Spleen (tissue), 11 donors: ENCODE data around the gene NLRC4. TPM values are rescaled to one million over a fixed set of nuclear protein-coding genes. Genes with fewer than 3 reads are reported as not detected.

Experiments used
- DNase-seq: peaks from one replicate; pipeline ENCODE4 v3.0.0-alpha.2; 2020
- H3K27ac ChIP-seq, 8 donors: fragments of 200-600 bp; sonication (generic) in 7 of 8; 1 replicate in 4 of 8; 2 replicates in 4 of 8; pipeline versions ENCODE4 v1.5.0 to v1.8.0; 2016 to 2021; ENCODE audit warnings: inconsistent platforms in 4 of 8, mild to moderate bottlenecking in 4 of 8, moderate library complexity in 1 of 8
- H3K27me3 ChIP-seq, 7 donors: fragments of 200-600 bp; sonication (generic) in 6 of 7; replicated peaks in 1 of 7; 1 replicate in 4 of 7; 2 replicates in 3 of 7; pipeline versions ENCODE4 v1.5.0 to v1.8.0; 2016 to 2021; ENCODE audit warnings: inconsistent platforms in 3 of 7, mild to moderate bottlenecking in 1 of 7
- H3K36me3 ChIP-seq, 6 donors: fragments of 200-600 bp; sonication (generic) in 5 of 6; 1 replicate in 4 of 6; 2 replicates in 2 of 6; pipeline versions ENCODE4 v1.5.0 to v1.8.0; 2016 to 2021; ENCODE audit warnings: inconsistent platforms in 2 of 6
- H3K4me1 ChIP-seq, 6 donors: fragments of 200-600 bp; sonication (generic) in 5 of 6; 1 replicate in 3 of 6; 2 replicates in 3 of 6; pipeline versions ENCODE4 v1.5.0 to v1.8.0; 2016 to 2021; ENCODE audit warnings: inconsistent platforms in 3 of 6
- H3K4me3 ChIP-seq, 8 donors: fragments of 200-600 bp; sonication (generic) in 7 of 8; 1 replicate in 4 of 8; 2 replicates in 4 of 8; pipeline versions ENCODE4 v1.5.0 to v1.8.0; 2016 to 2021; ENCODE audit warnings: inconsistent platforms in 4 of 8, mild to moderate bottlenecking in 4 of 8, moderate library complexity in 2 of 8
- H3K9me3 ChIP-seq, 8 donors: fragments of 200-600 bp; sonication (generic) in 7 of 8; 1 replicate in 4 of 8; 2 replicates in 4 of 8; pipeline versions ENCODE4 v1.5.0 to v1.8.0; 2016 to 2021; ENCODE audit warnings: inconsistent platforms in 4 of 8
- CTCF ChIP-seq, 11 experiments: fragments of 200-600 bp in 7 of 11; fragments of 450-650 bp in 4 of 11; sonication (generic) in 4 of 11; IDR thresholded peaks in 8 of 11; conservative IDR thresholded peaks in 3 of 11; 1 replicate in 7 of 11; 2 replicates in 4 of 11; pipeline versions ENCODE4 v1.4.0 to v1.8.0; 2016 to 2021; ENCODE audit warnings: antibody characterized with exemption in 11 of 11, inconsistent platforms in 4 of 11, mild to moderate bottlenecking in 1 of 11
- POLR2A ChIP-seq, 3 donors: fragments of 450-650 bp; IDR thresholded peaks; one replicate each; pipeline ENCODE4 v1.5.1; 2017; ENCODE audit warnings: antibody characterized with exemption in 3 of 3, mild to moderate bottlenecking in 1 of 3
- POLR2AphosphoS5 ChIP-seq, 3 donors: sonication (generic); formaldehyde crosslinking; IDR thresholded peaks; one replicate each; pipeline ENCODE4 v1.5.1; 2017; ENCODE audit warnings: antibody characterized with exemption in 3 of 3
- WGBS, 5 donors: extraction: QIAGEN DNeasy Blood & Tissue Kit in 3 of 5; methylation state at CpG; one replicate each; pipeline versions ENCODE4 v1.1.5 to v1.1.7; 2013 to 2018; 5-methylcytosine and 5-hydroxymethylcytosine counted together
- intact Hi-C: fragments of 100-400 bp; cut with DNase I; formaldehyde crosslinking; loops from one replicate; pipeline ENCODE4 v1.15.0; 2023; ENCODE audit warnings: low total_unique reads
- polyA plus RNA-seq, 3 donors: library from polyadenylated mRNA; stranded (reverse); fragments of 200-250 nt; gene quantifications; one replicate each; pipeline ENCODE4 v1.2.1, GENCODE V29; 2013
- total RNA-seq, 7 donors: library from RNA; depleted of rRNA in 3 of 7; stranded (reverse); fragments of >200 nt in 3 of 7; fragmentation: NEBNext Ultra II Directional in 4 of 7; extraction: Animal tissue kit (Norgen Biotek cat#: 25700) in 4 of 7; gene quantifications; one replicate each; pipeline versions ENCODE4 v1.1.0 to v1.2.1, GENCODE V29; 2016 to 2021
- donor health status: healthy with polysubstance abuse.
- donor health status: DM: no; HTN: no; CAD: no; lungs with moderate emphysema.
- donor health status: DM: no; HTN: no; CAD: no.
- donor health status: Bipolar disorder and iron deficiency.
- donor health status: healthy.
- donor health status: DM: no; HTN: no; CAD: no.
- donor health status: DM: yes; HTN: yes; CAD: no.

Gene NLRC4
- total and polyA plus RNA-seq, 10 donors, result 4.2 to 42.7 (median 18.9) TPM

GRCh38 chr2:32274289-32274688 lies 9.6 kb upstream of the NLRC4 start:
- 80 to 91% (median 87%) methylated on average over 2 of the region's 2 CpGs for WGBS, 5 donors
- Histone ChIP-seq H3K4me3 (no peak overlapping the region), H3K27ac (no peak overlapping the region), H3K36me3 (no peaks in the 10 kb centered on the region), H3K27me3 (no peaks in the 10 kb centered on the region), H3K9me3 (no peaks in the 10 kb centered on the region), H3K4me1 (peaks cover 7 to 19% (median 16%) of the 10 kb centered on the region in 6 donors)
- no peak for TF ChIP-seq POLR2AphosphoS5 (IDR thresholded peaks at IDR 0.05)
- no peak for TF ChIP-seq POLR2A (IDR thresholded peaks at IDR 0.05)
- no peak for TF ChIP-seq CTCF (IDR thresholded peaks at IDR 0.05 in 8 of 11, conservative IDR thresholded peaks at IDR 0.05 in 3 of 11)
- DNase-seq, result no peak
- intact Hi-C loops, result no loop called here

GRCh38 chr2:32272279-32272678 lies 7.6 kb upstream of the NLRC4 start:
- Histone ChIP-seq H3K36me3 (no peaks in the 10 kb centered on the region), H3K4me1 (peaks cover 0 to 6% (median 5%) of the 10 kb centered on the region in 6 donors), H3K4me3 (no peak overlapping the region), H3K27me3 (no peaks in the 10 kb centered on the region), H3K9me3 (no peaks in the 10 kb centered on the region), H3K27ac (no peak overlapping the region)
- intact Hi-C loops, result no loop called here
- WGBS, 5 donors, result 46 to 67% (median 55%) methylated on average over 3 of the region's 3 CpGs
- TF ChIP-seq CTCF (IDR thresholded peaks at IDR 0.05 in 8 of 11, conservative IDR thresholded peaks at IDR 0.05 in 3 of 11) (no peak), POLR2A (IDR thresholded peaks at IDR 0.05) (no peak), POLR2AphosphoS5 (IDR thresholded peaks at IDR 0.05) (no peak)
- DNase-seq, result no peak

- Histone ChIP-seq H3K4me1 (peaks cover 0 to 2% (median 0%) of the 10 kb centered on the region in 6 donors), H3K27me3 (no peaks in the 10 kb centered on the region), H3K9me3 (no peaks in the 10 kb centered on the region), H3K27ac (no peak overlapping the region), H3K36me3 (no peaks in the 10 kb centered on the region), H3K4me3 (no peak overlapping the region)
- no peak for DNase-seq
- TF ChIP-seq POLR2AphosphoS5 (IDR thresholded peaks at IDR 0.05) (no peak), CTCF (IDR thresholded peaks at IDR 0.05 in 8 of 11, conservative IDR thresholded peaks at IDR 0.05 in 3 of 11) (no peak), POLR2A (IDR thresholded peaks at IDR 0.05) (no peak)
- intact Hi-C loops, result no loop called here
- 76 to 84% (median 77%) methylated on average over 2 of the region's 2 CpGs for WGBS, 5 donors
Observed at GRCh38 chr2:32271063-32271462, 6.4 kb upstream of the NLRC4 start.

GRCh38 chr2:32262105-32262504 lies 2.6 kb downstream of the NLRC4 start:
- 52 to 75% (median 66%) methylated on average over 3 of the region's 3 CpGs for WGBS, 5 donors
- Histone ChIP-seq H3K27ac (peak overlapping the region in 7 of 8 donors; percentile 28 to 94 (median 84)), H3K9me3 (no peaks in the 10 kb centered on the region), H3K4me3 (peak overlapping the region in 4 of 8 donors; percentile 2 to 64 (median 24)), H3K27me3 (no peaks in the 10 kb centered on the region), H3K4me1 (peaks cover 0 to 41% (median 7%) of the 10 kb centered on the region in 6 donors), H3K36me3 (peaks cover 0 to 19% (median 4%) of the 10 kb centered on the region in 6 donors)
- TF ChIP-seq CTCF (IDR thresholded peaks at IDR 0.05 in 8 of 11, conservative IDR thresholded peaks at IDR 0.05 in 3 of 11) (no peak), POLR2AphosphoS5 (IDR thresholded peaks at IDR 0.05) (peak in 1 of 3 donors; percentile 69), POLR2A (IDR thresholded peaks at IDR 0.05) (no peak)
- no peak for DNase-seq
- intact Hi-C loops, result no loop called here
